ENCODE results near the gene SRP54. TPM values are rescaled to one million over a fixed set of nuclear protein-coding genes. Genes with fewer than 3 reads are reported as not detected.

Gene SRP54
- total RNA-seq, 2 donors from 2014 or later, result 58.3 to 80.3 TPM

DNA sequence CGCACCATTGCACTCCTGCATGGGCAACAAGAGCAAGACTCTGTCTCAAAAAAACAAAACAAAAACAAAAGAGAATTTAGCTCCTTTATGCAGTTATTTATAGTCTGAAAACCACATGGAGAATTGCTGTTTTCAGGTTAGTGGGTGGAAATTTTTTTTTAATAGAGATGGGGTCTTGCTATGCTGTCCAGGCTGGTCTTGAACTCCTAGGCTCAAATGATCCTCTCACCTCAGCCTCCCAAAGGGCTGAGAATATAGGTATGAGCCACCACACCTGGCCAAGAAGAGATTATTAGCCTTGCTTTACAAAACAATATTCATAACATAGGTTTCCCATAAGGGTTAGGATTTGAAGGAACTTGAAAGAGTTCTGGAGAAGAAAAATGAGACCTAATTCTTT is 12.1 kb upstream of the SRP54 start:
- WGBS, 2 experiments (ENCODE audit: insufficient coverage in 1 of 2, insufficient read length in 1 of 2), result 92 to 100% methylated on average over 1 of the region's 1 CpG
- no peak overlapping the region for H3K27ac Mint-ChIP-seq

DNA sequence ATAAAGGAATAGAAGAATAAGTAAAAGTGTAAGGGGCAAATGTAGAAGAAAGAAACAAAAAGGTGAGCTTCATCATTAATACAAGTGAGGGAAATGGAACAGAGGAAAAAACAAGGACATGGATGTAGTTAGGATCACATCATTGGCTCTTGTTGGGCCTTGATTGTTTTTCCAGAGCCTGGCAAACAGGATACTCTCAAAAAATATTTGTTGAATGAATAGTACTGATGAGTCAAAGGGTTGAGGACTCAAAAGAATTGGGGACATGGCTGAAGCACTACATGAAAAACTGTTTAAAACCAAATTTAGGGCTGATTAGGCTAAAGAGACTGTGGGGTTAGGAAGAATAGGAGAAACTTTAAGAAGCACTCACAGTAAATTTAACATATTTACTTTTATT is 11.4 kb upstream of the SRP54 start:
- no peaks in the 10 kb centered on the region for H3K4me1 ChIP-seq (ENCODE audit: control insufficient read depth, insufficient read depth, low read length)
- Mint-ChIP-seq H3K36me3 (ENCODE audit: low read depth) (peaks cover 12% of the 10 kb centered on the region), H3K9me3 (no peaks in the 10 kb centered on the region), H3K4me1 (peaks cover 3% of the 10 kb centered on the region), H3K27ac (no peak overlapping the region), H3K27me3 (ENCODE audit: insufficient read depth) (no peaks in the 10 kb centered on the region), H3K4me3 (no peak overlapping the region)
- no peaks in the 10 kb centered on the region for H3K27me3 ChIP-seq (ENCODE audit: control insufficient read depth, insufficient read depth, low read length, poor library complexity, severe bottlenecking)
- H3K9me3 ChIP-seq (ENCODE audit: control insufficient read depth, low read length), result no peaks in the 10 kb centered on the region
- H3K4me3 ChIP-seq (ENCODE audit: low read length), result no peak overlapping the region
- H3K9ac ChIP-seq (ENCODE audit: extremely low read depth, low read length, poor library complexity, severe bottlenecking), result no peak overlapping the region
- no peak overlapping the region for H3K27ac ChIP-seq (ENCODE audit: low read depth, low read length)
- DNase-seq, result no peak
- H3K36me3 ChIP-seq (ENCODE audit: control insufficient read depth, insufficient read depth, low read length), result peaks cover 21% of the 10 kb centered on the region
- TF ChIP-seq, protein P1, sequence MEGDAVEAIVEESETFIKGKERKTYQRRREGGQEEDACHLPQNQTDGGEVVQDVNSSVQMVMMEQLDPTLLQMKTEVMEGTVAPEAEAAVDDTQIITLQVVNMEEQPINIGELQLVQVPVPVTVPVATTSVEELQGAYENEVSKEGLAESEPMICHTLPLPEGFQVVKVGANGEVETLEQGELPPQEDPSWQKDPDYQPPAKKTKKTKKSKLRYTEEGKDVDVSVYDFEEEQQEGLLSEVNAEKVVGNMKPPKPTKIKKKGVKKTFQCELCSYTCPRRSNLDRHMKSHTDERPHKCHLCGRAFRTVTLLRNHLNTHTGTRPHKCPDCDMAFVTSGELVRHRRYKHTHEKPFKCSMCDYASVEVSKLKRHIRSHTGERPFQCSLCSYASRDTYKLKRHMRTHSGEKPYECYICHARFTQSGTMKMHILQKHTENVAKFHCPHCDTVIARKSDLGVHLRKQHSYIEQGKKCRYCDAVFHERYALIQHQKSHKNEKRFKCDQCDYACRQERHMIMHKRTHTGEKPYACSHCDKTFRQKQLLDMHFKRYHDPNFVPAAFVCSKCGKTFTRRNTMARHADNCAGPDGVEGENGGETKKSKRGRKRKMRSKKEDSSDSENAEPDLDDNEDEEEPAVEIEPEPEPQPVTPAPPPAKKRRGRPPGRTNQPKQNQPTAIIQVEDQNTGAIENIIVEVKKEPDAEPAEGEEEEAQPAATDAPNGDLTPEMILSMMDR (conservative IDR thresholded peaks at IDR 0.05), result no peak

More for the DNA sequence above, 12.1 kb upstream of the SRP54 start:
- Histone ChIP-seq H3K9me3 (ENCODE audit: control insufficient read depth, low read length) (no peaks in the 10 kb centered on the region), H3K4me3 (ENCODE audit: low read length) (no peak overlapping the region), H3K9ac (ENCODE audit: extremely low read depth, low read length, poor library complexity, severe bottlenecking) (no peak overlapping the region), H3K36me3 (ENCODE audit: control insufficient read depth, insufficient read depth, low read length) (peaks cover 21% of the 10 kb centered on the region), H3K27me3 (ENCODE audit: control insufficient read depth, insufficient read depth, low read length, poor library complexity, severe bottlenecking) (no peaks in the 10 kb centered on the region), H3K27ac (ENCODE audit: low read depth, low read length) (no peak overlapping the region), H3K4me1 (ENCODE audit: control insufficient read depth, insufficient read depth, low read length) (no peaks in the 10 kb centered on the region)
- H3K4me3 Mint-ChIP-seq, result no peak overlapping the region
- no peaks in the 10 kb centered on the region for H3K27me3 Mint-ChIP-seq (ENCODE audit: insufficient read depth)
- TF ChIP-seq, protein P1 (conservative IDR thresholded peaks at IDR 0.05), result no peak
- peaks cover 3% of the 10 kb centered on the region for H3K4me1 Mint-ChIP-seq
- H3K9me3 Mint-ChIP-seq, result no peaks in the 10 kb centered on the region
- no peak for DNase-seq
- peaks cover 12% of the 10 kb centered on the region for H3K36me3 Mint-ChIP-seq (ENCODE audit: low read depth)

DNA sequence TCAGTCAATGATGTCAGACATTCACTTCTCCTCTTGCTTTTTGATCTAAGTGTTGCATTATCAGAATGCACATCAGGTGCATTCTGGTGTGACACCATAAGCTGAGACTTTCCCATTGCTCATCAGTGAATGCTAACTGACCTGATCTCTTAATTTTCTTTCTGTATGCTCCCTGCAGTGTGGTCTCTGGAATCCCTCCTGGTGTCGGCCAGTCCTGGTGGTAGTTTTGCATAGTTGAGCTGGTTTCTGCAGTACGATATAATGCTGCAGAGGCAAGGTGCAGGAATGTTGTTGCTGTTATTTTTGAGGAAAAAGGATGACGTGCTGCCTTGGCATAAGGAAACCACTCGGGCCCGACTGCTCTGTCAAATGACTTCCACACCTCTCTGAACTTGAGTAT is 11.0 kb upstream of the SRP54 start:
- no peak for DNase-seq
- Mint-ChIP-seq H3K9me3 (no peaks in the 10 kb centered on the region), H3K27me3 (ENCODE audit: insufficient read depth) (no peaks in the 10 kb centered on the region), H3K27ac (no peak overlapping the region), H3K4me3 (no peak overlapping the region), H3K36me3 (ENCODE audit: low read depth) (peaks cover 12% of the 10 kb centered on the region), H3K4me1 (peaks cover 3% of the 10 kb centered on the region)
- Histone ChIP-seq H3K9ac (ENCODE audit: extremely low read depth, low read length, poor library complexity, severe bottlenecking) (no peak overlapping the region), H3K4me1 (ENCODE audit: control insufficient read depth, insufficient read depth, low read length) (no peaks in the 10 kb centered on the region), H3K36me3 (ENCODE audit: control insufficient read depth, insufficient read depth, low read length) (peaks cover 21% of the 10 kb centered on the region), H3K27me3 (ENCODE audit: control insufficient read depth, insufficient read depth, low read length, poor library complexity, severe bottlenecking) (no peaks in the 10 kb centered on the region), H3K9me3 (ENCODE audit: control insufficient read depth, low read length) (no peaks in the 10 kb centered on the region), H3K27ac (ENCODE audit: low read depth, low read length) (no peak overlapping the region), H3K4me3 (ENCODE audit: low read length) (no peak overlapping the region)
- TF ChIP-seq, protein P1 (conservative IDR thresholded peaks at IDR 0.05), result no peak
- 94% methylated on average over 5 of the region's 5 CpGs; no CpG with 5 or more reads in 1 of the 2 experiments for WGBS, 2 experiments (ENCODE audit: insufficient coverage in 1 of 2, insufficient read length in 1 of 2)
